ENCODE results near the gene FAM78A. TPM values are rescaled to one million over a fixed set of nuclear protein-coding genes. Genes with fewer than 3 reads are reported as not detected.

The FAM78A gene
- total RNA-seq, 1 donor from 2014 or later: 7.0 TPM

DNA sequence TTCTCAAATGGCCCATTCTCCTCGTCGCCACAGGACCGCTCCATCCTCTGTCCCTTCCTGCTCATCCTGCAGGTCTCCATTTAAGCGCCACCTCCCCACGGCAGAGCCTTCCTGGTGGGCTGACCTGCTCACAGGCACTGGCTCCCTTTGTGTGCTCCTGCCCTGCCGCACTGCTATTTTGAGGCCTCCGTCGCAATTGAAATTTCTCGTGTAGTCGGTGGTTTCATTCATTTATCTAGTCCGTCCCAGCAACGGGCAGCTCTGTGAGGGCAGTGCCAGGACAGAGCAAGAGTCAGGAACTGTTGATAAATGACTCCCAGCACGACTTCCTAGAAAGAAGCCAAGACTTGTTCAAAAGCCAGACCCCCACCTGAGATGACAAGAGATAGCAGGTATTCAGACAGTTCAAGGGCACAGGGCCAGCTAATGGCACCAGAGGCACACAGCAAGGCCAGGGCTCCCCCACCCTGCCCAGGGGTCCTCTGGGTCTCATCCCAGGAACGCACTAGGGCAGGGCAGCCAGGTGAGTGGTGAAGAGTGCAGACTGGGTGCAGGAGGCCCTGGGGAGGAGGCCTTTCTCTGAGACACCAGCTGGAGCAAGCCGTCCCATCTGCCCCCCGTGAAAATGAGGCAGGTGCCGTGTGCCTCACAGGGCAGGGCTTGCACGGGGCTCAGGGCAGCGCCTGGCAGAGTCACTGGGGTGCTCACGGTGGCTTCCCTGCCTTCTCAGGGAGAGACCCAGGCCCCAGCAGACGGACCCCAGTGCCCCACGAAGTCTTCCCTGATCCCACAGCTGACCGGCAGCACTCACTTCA lies 36.9 kb downstream of the FAM78A start:
- DNase-seq (ENCODE audit: low read depth): no peak

DNA sequence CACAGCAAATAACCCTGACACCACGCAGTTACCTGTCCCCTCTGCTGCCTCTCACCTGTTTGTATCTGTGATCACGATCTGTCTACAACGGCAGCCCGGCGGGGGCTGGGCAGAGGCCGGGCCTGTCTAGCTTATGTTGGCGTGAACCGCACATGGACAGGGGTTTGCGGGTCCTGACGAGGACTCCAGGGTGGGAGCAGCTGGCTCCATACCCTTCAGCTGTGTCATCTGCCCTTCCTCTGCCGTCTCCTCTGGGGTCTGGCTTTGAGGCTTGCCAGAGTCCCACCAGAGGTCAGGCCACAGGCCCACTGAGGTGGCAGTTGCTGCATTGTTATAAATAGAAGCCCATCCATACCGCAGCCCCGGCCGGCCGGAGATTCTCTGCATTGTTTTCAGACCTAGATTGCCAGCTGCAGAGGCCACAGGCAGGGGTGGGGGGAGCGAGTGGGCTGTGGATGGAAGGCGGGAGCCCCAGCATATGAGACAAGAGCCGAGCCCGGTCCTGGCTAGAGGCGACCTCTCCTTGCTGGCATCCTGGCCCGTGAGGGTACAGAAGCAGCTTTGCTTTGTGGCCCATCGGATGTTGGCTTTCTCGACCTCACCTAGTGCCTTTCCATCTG lies 37.8 kb downstream of the FAM78A start:
- DNase-seq (ENCODE audit: low read depth): peak; percentile 99

DNA sequence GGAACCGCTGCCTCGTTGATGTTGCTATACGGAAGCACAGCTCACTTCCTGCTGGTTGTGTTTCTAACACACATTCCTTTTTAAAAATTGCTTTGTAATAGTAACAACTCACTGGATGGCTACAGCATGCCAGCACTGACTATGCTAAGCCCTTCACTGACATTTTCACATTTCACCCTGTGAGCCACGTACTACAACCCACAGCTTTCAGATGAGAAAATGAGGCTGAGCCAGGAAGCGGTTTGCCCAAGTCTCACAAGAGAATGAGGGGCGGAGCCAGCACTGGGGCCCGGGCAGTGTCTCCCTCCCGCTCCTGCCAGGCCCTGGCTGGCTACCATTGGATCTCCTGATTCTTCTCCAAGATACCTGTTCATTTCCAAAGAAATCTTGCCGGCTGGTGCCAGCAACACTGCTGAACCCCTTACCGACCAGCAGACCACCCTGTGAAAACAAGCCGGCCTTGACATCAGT lies 38.3 kb downstream of the FAM78A start:
- peak; percentile 95 for DNase-seq (ENCODE audit: low read depth)

DNA sequence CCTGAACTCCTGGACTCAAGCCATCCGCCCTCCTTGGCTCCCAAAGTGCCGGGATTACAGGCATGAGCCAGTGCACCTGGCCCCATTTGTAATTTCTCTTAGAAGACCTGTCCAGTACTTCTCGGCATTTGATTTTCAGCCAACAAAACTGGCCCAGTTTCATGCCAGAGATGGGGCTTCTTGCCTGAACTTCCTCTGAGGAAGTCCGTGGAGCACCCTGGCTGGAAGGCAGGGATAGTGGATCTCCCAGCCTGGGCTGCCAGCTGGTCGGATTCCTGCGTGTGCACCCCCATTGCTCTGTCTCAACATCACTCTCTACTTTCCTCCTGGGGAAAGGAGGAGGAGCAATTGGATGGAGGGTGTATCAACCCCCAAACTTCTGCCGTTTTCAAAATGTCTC lies 39.0 kb downstream of the FAM78A start:
- peak; percentile 62 for DNase-seq (ENCODE audit: low read depth)

DNA sequence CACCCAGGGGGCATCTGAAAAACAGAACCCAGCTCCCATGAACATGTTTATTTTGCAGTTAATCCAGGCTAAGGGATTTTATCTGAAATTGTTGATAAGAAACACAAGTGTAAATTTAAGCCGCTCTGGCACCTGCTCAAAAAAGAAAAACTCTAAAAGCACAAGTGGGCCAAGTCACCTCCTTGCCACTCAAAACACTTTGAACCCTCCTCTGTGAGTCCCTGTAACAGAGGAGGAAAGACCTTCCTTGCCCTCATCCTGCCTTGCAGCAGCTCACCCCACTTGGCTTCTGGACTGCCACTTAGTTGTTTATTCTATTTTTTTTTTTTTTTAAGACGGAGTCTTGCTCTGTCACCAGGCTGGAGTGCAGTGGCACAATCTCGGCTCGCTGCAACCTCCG lies 39.5 kb downstream of the FAM78A start:
- no peak for DNase-seq (ENCODE audit: low read depth)

DNA sequence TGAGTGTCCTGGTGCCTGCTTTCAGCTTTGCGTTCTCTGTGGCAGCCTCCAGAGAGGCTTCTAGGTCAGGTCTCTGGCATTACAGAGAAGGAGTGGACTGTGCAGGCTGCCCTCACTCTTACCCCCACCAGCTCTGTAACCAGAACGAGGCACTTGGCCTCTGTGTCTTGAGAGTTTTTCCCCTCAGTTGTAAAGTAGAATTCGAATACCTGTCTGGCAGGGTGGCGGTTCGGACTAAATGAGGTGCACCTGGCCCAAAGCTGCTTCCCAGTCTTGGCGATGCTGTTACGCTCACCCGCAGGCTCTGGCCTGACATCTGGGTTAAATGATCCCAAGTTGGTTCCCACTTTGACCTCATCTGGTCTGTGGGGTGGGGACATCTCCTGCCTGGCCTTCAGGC lies 40.1 kb downstream of the FAM78A start:
- DNase-seq (ENCODE audit: low read depth): no peak

DNA sequence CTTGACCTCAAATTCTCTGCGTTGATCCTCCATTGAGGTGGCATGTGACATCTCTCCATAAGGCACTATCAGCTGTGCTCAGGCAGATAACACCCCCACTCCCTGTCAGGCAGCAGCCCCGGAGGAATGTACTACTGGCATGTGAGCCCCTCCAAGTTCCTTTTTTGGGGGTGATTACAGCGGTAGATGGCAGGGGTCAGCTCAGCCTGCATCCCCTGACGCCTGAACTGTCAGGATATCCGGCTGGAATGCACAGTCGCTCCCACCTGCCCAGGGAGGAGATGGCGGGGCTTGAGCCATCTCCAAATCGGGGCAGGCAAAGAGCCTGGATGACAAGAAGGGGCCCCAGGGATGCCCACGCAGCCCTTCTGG lies 40.8 kb downstream of the FAM78A start:
- DNase-seq (ENCODE audit: low read depth): peak; percentile 59

DNA sequence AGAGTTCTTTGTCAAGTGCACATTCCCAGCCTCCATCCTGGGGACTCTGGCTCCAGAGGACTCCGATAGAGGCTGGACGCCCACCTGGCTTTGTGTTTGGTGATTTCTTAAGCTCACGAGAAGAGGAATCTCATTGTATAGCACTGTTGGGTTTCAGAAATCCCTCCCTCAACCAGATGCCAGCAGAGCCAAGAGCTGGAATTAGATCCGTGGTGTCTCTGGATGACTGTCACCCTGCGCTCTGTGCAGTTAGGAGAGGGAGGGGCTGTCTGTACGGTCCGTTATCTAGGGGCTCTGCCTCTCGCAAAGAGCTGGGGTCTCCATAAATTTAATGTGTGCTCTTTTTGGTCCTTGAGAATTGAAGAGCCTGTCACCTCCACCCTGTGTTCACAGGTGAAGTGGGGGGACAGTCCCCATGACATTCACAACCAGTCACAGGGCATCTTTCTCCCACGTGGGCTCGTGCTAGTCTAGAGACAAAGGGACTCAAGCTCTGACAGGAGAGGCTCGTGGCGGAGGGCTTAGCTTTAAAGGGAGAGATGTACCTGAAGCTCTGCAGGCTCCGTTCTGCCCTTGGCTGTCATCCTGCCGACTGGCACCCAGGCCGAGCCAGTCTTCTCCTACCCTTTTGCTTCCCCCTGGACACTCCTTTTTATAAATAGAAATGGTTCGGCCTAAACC lies 41.4 kb downstream of the FAM78A start:
- DNase-seq (ENCODE audit: low read depth): peak; percentile 28

DNA sequence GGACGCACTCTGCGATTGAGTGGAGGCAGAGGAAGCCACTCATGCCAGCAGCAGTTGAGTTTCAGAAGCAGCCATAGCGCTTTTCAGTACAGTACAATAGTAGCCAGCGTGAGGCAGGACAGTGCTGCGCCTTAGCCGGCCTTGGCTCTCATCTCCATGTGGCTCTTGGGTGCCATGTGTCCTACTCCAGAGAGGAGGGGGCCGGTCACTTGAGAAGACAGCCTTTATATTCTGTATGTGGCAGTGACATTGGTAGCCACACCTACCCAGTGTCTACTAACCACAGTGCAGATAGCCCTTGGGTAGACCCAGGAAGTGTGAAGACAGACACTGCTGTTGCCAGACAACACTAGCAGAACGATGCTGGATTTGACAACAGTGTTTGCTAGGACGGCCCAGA lies 42.3 kb downstream of the FAM78A start:
- no peak for DNase-seq (ENCODE audit: low read depth)

DNA sequence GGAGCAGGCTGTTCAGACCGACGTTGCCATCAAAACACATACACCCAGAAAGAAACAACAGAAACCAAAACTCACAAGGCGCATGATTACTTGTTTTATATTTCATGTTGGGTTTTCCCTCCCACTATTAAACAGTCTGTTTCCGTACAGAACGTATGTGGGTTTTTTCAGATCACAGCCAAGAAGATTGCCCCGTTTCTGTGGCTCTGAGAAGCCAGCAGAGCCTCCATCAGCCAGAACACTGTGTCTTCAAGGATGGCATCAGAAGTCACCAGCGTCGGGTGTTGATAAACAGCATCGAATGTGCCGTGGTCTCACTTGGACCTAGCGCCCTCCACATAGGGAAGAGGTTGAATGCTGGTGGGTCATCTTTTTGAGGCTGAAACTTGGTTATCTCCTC lies 42.8 kb downstream of the FAM78A start:
- DNase-seq (ENCODE audit: low read depth): no peak

DNA sequence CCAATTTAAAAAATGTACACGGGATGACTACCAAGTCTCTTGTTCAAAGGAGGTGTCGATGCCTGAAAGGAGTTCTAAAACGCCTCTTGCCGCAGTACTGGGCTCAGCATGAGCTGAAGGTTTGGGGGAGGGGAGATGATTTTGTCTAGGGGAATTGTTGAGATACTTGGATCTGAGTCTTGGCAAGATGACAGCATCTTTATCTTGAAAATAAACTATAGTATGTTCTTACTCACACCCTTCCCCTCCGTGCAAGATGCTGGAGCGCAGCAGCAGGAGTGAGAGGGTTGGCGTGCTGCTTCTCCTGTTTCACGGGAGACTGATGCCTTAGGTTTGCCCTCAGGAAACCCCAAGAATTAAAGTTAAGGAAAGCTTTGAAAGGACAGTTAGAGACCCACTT lies 47.3 kb downstream of the FAM78A start:
- DNase-seq (ENCODE audit: low read depth): no peak

DNA sequence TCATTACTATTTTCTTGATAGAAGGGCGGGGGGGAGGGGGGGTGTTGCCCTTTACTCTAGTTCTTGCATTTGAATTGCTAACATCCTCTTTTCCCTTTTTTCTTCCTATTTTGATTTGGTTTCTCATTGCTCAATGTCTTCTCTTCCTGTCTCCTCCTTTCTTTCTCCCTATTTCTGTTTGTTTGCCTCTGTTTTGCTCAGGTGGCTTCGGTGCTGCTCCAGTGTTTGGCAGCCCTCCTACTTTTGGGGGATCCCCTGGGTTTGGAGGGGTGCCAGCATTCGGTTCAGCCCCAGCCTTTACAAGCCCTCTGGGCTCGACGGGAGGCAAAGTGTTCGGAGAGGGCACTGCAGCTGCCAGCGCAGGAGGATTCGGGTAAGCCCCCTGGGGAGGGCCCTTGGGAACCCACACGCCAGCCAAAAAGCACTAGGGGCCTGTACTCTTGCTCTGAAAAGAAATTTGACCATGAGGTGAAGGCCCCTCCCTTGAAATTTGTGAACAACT lies 48.3 kb downstream of the FAM78A start:
- no peak for DNase-seq (ENCODE audit: low read depth)

DNA sequence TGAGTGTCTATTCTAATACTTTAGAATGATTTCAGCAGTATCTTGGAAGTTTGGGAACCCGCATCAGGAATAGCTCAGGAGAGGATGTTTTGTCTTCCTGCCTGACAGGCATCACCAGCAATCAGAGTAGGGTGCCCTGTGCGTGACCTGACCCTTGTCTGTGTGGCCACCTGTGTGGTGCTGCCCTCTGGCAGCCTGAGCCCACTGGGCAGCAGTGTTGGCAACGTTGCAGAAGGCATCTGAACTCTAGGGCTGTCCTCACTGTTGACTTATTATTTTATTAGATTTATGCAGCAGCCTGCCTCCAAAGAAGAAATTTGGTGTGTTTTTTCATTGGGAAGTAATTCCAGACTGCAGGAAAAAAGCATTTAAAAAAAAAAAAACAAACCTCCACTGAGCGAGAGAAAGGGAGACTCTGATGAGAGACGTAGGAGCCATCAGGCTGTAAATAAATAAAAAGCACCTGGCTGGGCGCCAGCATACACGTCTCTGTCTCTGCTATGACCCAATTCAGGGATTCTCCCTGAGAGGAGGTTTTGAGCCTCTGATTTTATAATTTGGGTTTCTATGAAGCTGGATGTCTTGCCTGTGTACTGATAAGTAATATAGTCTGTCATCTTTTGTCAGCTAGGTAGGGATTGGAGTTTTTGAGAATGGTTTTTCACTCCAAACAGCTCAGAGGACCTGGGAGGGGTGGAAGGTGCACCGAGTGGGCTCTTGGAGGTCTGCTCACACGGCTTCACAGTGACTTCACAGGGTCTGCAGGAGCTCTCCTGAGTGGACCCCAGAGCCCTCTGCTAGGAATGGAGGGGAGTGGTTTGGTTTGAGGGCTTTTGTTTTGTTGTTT lies 49.0 kb downstream of the FAM78A start:
- DNase-seq (ENCODE audit: low read depth): no peak

DNA sequence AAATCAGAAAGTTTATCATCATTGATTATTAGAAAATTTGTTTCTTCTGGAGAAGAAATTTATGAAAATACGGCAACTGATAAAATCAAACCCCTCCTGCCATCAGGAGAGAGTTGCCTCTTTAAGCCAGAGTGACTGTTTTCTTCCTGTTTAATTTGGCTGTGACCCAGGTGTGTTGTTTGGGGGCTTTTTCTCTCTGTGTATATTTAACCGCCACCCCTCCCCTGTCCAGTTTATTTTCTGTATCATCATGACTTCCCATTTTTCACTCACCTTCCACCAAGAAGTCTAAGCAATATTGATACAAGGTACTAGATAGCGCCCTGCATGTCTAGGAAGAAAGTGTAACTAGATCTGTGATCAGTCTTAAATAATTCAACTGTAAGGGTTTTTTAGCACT lies 50.1 kb downstream of the FAM78A start:
- no peak for DNase-seq (ENCODE audit: low read depth)

DNA sequence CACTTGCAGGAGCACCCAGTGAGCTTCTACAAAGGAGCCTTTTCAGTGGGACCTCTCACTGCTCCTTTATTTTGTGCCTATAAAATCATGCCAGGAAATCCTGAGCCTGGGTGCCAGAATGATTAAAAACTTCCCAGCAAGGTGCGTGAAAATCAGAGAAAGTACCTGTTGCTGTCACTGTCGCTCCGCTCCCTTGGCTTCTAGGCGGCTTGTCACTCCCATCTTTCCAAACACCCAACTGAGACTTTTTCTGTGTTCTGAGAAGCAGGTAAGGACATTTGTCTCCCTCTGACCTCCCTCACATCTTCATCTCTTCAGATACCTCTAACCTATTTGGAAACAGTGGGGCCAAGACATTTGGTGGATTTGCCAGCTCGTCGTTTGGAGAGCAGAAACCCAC lies 53.9 kb downstream of the FAM78A start:
- no peak for DNase-seq (ENCODE audit: low read depth)

DNA sequence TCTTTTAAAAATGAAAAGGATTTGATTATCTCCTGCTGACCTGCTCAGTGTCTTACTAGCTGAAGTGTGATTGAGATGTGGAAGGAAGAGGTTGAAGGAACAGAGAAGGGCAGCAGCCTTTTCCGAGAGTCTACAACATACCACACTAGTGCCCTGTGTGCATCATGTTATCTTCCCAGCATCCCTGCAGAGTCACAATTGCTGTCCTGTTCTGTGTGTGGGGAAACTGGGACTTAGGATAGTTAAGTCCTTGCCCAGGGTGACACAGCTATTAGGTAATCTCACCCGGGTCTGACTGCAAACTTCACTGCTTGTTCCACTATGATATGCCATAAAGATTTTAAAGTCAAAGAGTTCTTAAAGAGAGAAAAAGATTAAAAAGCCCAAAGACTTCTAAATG lies 55.8 kb downstream of the FAM78A start:
- DNase-seq (ENCODE audit: low read depth): no peak

DNA sequence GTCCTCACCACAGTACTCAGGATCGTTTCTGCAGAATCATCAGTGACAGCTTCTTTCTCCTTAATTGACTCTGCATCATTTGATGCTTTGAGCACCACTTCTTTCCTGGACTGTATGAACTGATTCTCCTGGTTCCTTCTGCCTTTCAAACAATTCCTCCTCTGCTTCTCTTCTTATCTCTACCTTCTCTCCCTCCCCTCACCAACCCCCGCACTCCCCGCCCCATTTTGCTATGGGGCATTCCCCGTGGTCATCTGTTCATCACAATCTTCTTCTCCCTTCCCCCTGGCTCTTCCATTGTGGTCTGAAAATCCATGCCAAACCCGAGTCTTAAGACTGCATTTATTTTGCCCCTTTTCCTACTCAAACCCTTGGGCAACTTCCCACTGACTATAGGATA lies 57.9 kb downstream of the FAM78A start:
- DNase-seq (ENCODE audit: low read depth): no peak

DNA sequence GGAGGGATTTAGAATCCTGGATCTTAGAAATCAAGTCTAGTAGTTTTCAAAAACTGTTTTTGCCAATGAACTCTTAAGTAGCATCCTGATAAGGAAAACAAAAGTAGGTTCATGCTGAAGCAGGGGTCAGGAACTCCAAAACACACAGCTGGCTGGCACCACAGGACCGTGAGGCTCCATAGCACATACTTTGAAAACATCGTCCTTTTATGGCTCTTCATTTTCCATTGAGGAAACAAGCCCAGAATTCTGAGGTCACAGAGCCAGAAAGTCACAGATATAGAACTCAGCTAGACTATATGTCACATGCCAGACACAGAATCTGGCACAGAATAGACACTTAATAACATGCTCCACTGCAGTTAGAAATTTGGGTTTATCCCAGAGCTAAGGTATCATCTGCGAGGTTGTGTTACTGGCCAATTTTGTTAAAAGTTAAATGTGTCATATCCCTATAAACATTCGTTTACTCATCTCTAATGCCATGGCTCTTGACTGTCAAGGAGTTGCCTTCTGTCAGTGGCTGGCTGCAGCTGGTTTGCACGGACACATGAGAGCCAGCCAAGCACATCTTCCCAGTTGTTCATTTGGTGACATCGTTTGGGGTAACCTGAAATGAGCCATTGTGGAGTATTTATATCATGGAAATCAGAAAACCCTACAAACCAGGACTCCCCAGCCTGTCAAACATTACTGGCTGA lies 58.8 kb downstream of the FAM78A start:
- DNase-seq (ENCODE audit: low read depth): peak; percentile 35

DNA sequence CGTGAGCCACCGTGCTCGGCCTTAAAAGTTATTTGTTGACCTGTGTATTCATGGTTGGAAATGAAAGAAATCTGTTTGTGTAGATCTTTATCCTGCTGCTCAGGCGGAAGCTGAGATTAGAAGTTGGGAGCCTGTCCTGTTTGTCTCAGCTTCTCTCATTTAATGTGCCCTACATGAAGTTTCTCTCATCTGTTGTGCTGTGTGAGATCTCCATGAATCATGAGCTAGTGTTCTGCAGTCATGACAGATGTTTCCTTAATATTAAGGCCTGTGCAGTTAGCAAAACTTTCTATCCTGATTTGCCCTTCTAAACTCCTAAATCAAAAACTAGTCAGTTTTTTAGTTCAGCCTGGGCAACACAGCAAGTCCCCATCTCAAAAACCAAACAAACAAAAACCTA lies 59.5 kb downstream of the FAM78A start:
- DNase-seq (ENCODE audit: low read depth): no peak

DNA sequence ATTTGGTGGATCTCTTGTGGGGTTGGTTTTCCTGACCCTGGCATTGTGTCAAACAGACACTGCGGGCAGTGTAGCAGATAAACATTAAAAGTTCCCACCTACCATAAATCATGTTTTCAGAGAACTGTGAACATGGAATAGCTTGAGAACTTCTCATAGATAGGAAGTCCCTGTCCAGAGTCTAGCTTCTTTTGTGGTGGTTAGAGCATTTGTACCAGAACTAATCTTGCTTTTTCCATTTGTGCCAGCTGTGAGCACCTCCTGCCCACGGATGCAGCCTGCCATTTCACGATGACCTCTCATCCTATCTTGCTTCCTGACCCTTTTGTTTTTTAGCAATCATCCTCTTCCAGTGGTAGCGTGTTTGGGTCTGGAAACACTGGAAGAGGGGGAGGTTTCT lies 61.4 kb downstream of the FAM78A start:
- no peak for DNase-seq (ENCODE audit: low read depth)
